ENCODE measurements around the gene MRPL1.

- TF ChIP-seq, protein P1, sequence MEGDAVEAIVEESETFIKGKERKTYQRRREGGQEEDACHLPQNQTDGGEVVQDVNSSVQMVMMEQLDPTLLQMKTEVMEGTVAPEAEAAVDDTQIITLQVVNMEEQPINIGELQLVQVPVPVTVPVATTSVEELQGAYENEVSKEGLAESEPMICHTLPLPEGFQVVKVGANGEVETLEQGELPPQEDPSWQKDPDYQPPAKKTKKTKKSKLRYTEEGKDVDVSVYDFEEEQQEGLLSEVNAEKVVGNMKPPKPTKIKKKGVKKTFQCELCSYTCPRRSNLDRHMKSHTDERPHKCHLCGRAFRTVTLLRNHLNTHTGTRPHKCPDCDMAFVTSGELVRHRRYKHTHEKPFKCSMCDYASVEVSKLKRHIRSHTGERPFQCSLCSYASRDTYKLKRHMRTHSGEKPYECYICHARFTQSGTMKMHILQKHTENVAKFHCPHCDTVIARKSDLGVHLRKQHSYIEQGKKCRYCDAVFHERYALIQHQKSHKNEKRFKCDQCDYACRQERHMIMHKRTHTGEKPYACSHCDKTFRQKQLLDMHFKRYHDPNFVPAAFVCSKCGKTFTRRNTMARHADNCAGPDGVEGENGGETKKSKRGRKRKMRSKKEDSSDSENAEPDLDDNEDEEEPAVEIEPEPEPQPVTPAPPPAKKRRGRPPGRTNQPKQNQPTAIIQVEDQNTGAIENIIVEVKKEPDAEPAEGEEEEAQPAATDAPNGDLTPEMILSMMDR (IDR thresholded peaks at IDR 0.05; ENCODE audit: extremely low read depth in 1 of 2, insufficient read depth in 1 of 2, low read depth in 1 of 2, low read length in 2 of 2) = no peak
- TF ChIP-seq POLR2A (IDR thresholded peaks at IDR 0.05; ENCODE audit: low read depth, low read length) (no peak), JUN (IDR thresholded peaks at IDR 0.05; ENCODE audit: borderline replicate concordance, insufficient read depth, insufficient read length, low read depth) (no peak)
These were observed 94.3 kb downstream of the MRPL1 start for GRCh38 chr4:77956917-77957316.

Data from endothelial cell of umbilical vein (primary cell).